ENCODE results near the gene WNT5B. TPM values are rescaled to one million over a fixed set of nuclear protein-coding genes. Genes with fewer than 3 reads are reported as not detected.
"Not testable (repeated sequence)": the region's sequence is repeated elsewhere in the genome, so short reads cannot be mapped to it uniquely, and the experiment has no call there.

Gene WNT5B
- total RNA-seq, 3 donors from 2014 or later (not counting 1 experiment from before 2014, with no cell fraction given): not detected

DNA sequence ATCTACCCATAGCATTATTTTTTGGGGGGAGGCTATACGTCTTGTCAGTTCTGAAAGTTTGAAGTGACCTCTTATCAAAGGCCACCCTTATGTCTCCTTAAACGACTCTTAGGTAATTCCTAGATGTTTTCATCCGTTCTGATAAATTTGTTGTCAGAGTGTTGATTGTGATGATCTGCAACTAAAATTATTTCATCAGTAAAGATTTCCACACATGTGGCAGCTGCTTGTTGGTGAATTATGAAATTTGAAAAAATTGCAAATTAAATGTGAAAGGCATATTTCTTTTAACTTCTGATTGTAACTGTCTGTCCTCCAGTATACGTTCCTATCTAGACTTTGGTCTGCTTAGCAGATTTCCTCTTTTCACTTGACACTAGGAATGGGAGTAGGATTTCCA, 63.2 kb downstream of the WNT5B start:
- no peaks in the 10 kb centered on the region for H3K36me3 Mint-ChIP-seq
- ATAC-seq (no peak), DNase-seq (no peak)
- Histone ChIP-seq H3K27ac (ENCODE audit: low read length) (no peak overlapping the region), H3K36me3 (ENCODE audit: control insufficient read depth, insufficient read depth, low read length) (no peaks in the 10 kb centered on the region), H3K27me3 (ENCODE audit: control insufficient read depth, insufficient read depth, low read length) (no peaks in the 10 kb centered on the region), H3K4me1 (ENCODE audit: control insufficient read depth, insufficient read depth, low read length) (peaks cover 14% of the 10 kb centered on the region), H3K4me3 (ENCODE audit: low read length) (no peak overlapping the region), H3K9me3 (ENCODE audit: control insufficient read depth, insufficient read depth, low read length) (no peaks in the 10 kb centered on the region)
- H3K9me3 Mint-ChIP-seq: no peaks in the 10 kb centered on the region
- TF ChIP-seq, protein P1, sequence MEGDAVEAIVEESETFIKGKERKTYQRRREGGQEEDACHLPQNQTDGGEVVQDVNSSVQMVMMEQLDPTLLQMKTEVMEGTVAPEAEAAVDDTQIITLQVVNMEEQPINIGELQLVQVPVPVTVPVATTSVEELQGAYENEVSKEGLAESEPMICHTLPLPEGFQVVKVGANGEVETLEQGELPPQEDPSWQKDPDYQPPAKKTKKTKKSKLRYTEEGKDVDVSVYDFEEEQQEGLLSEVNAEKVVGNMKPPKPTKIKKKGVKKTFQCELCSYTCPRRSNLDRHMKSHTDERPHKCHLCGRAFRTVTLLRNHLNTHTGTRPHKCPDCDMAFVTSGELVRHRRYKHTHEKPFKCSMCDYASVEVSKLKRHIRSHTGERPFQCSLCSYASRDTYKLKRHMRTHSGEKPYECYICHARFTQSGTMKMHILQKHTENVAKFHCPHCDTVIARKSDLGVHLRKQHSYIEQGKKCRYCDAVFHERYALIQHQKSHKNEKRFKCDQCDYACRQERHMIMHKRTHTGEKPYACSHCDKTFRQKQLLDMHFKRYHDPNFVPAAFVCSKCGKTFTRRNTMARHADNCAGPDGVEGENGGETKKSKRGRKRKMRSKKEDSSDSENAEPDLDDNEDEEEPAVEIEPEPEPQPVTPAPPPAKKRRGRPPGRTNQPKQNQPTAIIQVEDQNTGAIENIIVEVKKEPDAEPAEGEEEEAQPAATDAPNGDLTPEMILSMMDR (IDR thresholded peaks at IDR 0.05): no peak
- H3K4me1 Mint-ChIP-seq: peaks cover 51 to 53% of the 10 kb centered on the region in 2 donors
- no peaks in the 10 kb centered on the region for H3K27me3 Mint-ChIP-seq (ENCODE audit: low read depth in 2 of 2)
- intact Hi-C loops (cut with micrococcal nuclease): loop anchor here (5.0 kb wide), 1 partner anchor 50 kb away; no protein-coding TSS in a partner anchor
- peak overlapping the region; percentile 97 for H3K27ac Mint-ChIP-seq
- peak overlapping the region; percentile 97 for H3K4me3 Mint-ChIP-seq
- 80% methylated on average over 1 of the region's 4 CpGs for WGBS (ENCODE audit: insufficient coverage)

DNA sequence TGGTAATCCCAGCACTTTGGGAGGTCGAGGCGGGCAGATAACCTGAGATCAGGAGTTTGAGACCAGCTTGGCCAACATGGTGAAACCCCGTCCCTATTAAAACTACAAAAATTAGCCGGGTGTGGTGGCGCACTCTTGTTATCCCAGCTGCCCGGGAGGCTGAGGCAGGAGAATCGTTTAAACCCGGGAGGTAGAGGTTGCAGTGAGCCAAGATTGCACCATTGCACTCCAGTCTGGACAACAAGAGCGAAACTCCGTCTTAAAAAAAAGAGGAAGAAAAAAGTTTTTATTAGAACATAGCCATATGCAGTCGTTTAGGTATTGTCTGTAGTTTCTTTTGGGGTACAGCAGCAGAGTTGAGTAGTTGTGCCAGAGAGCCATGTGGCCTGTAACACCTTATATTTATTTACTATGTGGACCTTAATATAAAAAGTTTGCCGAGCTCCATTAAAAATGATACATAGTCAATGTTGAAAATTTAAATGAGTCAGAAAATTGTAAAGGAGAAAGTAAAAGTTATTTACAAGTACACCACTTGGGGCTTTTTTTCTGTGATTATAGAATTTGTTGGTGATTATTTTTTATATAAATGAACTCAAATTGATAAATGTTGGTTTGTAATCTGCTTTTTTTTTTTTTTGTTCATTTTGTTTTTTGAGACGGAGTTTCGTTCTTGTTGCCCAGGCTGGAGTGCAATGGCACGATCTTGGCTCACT, 64.0 kb downstream of the WNT5B start:
- intact Hi-C loops (cut with micrococcal nuclease): loop anchor here (5.0 kb wide), 1 partner anchor 49 kb away; no protein-coding TSS in a partner anchor

DNA sequence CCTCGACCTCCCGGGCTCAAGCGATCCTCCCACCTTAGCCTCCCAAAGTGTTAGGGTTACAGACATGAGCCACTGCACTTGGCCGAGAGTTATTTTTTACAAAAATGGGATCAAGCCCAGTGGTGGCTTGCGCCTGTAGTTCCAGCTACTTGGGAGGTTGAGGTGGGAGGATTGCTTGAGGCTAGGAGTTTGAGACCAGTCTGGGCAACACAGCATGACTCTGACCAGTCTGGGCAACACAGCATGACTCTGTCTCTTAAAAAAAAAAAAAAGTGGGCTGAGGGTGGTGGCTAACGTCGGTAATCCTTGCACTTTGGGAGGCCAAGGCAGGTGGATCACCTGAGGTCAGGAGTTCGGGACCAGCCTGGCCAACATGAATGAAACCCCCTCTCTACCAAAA, 66.1 kb downstream of the WNT5B start:
- H3K27me3 ChIP-seq (ENCODE audit: control insufficient read depth, insufficient read depth, low read length); intact Hi-C loops (cut with micrococcal nuclease): not testable (repeated sequence)
- 95% methylated on average over 6 of the region's 8 CpGs for WGBS (ENCODE audit: insufficient coverage)

More for the DNA sequence above, 64.0 kb downstream of the WNT5B start:
- H3K27me3 Mint-ChIP-seq (ENCODE audit: low read depth in 2 of 2): no peaks in the 10 kb centered on the region
- H3K9me3 Mint-ChIP-seq: no peaks in the 10 kb centered on the region
- H3K4me3 Mint-ChIP-seq: peak overlapping the region; percentile 97
- Histone ChIP-seq H3K36me3 (ENCODE audit: control insufficient read depth, insufficient read depth, low read length) (no peaks in the 10 kb centered on the region), H3K27ac (ENCODE audit: low read length) (no peak overlapping the region), H3K4me3 (ENCODE audit: low read length) (no peak overlapping the region), H3K4me1 (ENCODE audit: control insufficient read depth, insufficient read depth, low read length) (peaks cover 16% of the 10 kb centered on the region), H3K9me3 (ENCODE audit: control insufficient read depth, insufficient read depth, low read length) (no peaks in the 10 kb centered on the region), H3K27me3 (ENCODE audit: control insufficient read depth, insufficient read depth, low read length) (no peaks in the 10 kb centered on the region)
- 81% methylated on average over 13 of the region's 15 CpGs for WGBS (ENCODE audit: insufficient coverage)
- no peak for DNase-seq
- peak overlapping the region; percentile 97 for H3K27ac Mint-ChIP-seq
- H3K4me1 Mint-ChIP-seq: peaks cover 59 to 61% of the 10 kb centered on the region in 2 donors
- no peak for ATAC-seq
- H3K36me3 Mint-ChIP-seq: no peaks in the 10 kb centered on the region
- TF ChIP-seq, protein P1 (IDR thresholded peaks at IDR 0.05): no peak

DNA sequence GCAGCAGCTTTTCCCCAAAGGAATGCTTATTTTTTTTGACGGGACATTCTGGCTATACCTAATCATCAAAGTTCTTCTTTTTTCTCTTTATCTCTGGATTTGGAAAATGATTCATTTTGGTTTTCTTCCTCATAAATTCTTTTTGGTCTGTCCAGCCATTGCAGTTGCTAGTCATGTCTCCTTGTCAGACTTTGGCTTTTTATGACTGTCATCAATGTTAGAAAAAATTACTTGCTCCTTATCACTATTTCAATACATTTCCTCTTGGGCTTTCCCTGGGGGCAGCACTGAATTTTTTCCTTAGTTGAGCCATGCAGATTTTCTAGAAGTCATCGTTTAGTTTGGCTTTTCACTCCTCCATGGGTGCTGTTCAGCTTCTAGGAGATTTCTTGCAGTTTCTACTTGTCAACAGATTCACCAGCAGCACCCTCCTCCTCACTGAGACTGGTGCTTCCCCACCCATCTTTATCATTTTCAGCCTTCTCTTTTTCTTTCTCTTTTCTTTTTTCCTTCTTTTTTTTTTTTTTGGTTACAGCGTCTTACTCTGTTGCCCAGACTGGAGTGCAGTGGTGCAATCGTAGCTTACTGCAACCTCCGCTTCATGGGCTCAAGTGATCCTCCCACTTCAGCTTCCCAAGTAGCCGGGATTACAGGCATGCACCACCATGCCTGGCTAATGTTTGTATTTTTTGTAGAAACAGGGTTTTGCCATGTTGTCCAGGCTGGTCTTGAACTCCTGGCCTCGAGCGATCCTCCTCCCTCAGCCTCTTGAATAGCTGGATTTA, 67.0 kb downstream of the WNT5B start:
- Mint-ChIP-seq H3K4me3 (no peak overlapping the region), H3K27me3 (ENCODE audit: low read depth in 2 of 2) (no peaks in the 10 kb centered on the region), H3K9me3 (no peaks in the 10 kb centered on the region), H3K4me1 (peaks cover 65 to 67% of the 10 kb centered on the region in 2 donors), H3K27ac (peak overlapping the region; percentile 47 to 67), H3K36me3 (no peaks in the 10 kb centered on the region)
- Histone ChIP-seq H3K4me1 (ENCODE audit: control insufficient read depth, insufficient read depth, low read length) (peaks cover 15% of the 10 kb centered on the region), H3K27ac (ENCODE audit: low read length) (no peak overlapping the region), H3K27me3 (ENCODE audit: control insufficient read depth, insufficient read depth, low read length) (no peaks in the 10 kb centered on the region), H3K9me3 (ENCODE audit: control insufficient read depth, insufficient read depth, low read length) (no peaks in the 10 kb centered on the region), H3K36me3 (ENCODE audit: control insufficient read depth, insufficient read depth, low read length) (no peaks in the 10 kb centered on the region), H3K4me3 (ENCODE audit: low read length) (no peak overlapping the region)
- ATAC-seq: no peak
- DNase-seq: no peak
- TF ChIP-seq, protein P1 (IDR thresholded peaks at IDR 0.05): no peak
- intact Hi-C loops (cut with micrococcal nuclease): no loop called here
- WGBS (ENCODE audit: insufficient coverage): 64% methylated on average over 8 of the region's 8 CpGs

More for the DNA sequence above, 66.1 kb downstream of the WNT5B start:
- H3K27me3 Mint-ChIP-seq (ENCODE audit: low read depth in 2 of 2); H3K27ac ChIP-seq (ENCODE audit: low read length); H3K4me3 Mint-ChIP-seq; H3K36me3 ChIP-seq (ENCODE audit: control insufficient read depth, insufficient read depth, low read length); H3K9me3 Mint-ChIP-seq; DNase-seq; H3K27ac Mint-ChIP-seq; H3K9me3 ChIP-seq (ENCODE audit: control insufficient read depth, insufficient read depth, low read length); H3K36me3 Mint-ChIP-seq; ATAC-seq; H3K4me3 ChIP-seq (ENCODE audit: low read length): not testable (repeated sequence)
- H3K4me1 ChIP-seq (ENCODE audit: control insufficient read depth, insufficient read depth, low read length): peaks cover 18% of the 10 kb centered on the region
- H3K4me1 Mint-ChIP-seq: peaks cover 71 to 74% of the 10 kb centered on the region in 2 donors
